GM19023 (cell line): ENCODE results near the gene IRAK1.
A peak's percentile ranks its signal among the peaks of the same experiment; 100 is the strongest.
"Not testable (repeated sequence)": the region's sequence is repeated elsewhere in the genome, so short reads cannot be mapped to it uniquely, and the experiment has no call there.

ENCODE experiments used
- ATAC-seq: cut with Tn5 transposase; IDR thresholded peaks from one replicate; pipeline ENCODE4 v1.9.1; 2021; ENCODE audit warnings: mild to moderate bottlenecking, moderate library complexity; ENCODE audit not compliant: unreplicated experiment

Gene IRAK1

DNA sequence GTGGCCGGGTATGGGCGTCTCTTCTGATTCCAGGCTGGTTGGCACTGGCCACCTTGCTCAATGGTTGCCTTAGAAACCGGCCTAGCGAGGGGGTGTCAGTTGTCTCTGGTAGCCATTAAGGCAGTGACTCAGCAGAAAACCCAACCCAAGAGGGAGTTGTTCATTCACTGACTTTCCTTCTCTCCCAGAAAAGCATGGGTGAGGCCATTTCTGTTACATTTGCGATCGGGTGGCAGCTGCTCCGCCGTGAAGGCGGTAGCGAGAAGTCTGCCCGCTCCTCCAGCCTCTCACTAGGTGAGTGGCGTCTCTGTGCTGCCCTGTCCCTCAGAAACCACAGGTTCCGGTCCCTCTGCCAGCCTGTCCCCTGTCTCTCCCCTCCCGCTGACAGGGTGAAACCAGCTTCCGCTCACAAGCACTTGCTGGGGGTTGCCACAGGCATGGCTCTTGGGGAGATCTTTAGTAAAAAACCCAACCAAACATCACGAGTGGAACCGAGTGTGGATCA, 17.4 kb downstream of the IRAK1 start:
- ATAC-seq = no peak

DNA sequence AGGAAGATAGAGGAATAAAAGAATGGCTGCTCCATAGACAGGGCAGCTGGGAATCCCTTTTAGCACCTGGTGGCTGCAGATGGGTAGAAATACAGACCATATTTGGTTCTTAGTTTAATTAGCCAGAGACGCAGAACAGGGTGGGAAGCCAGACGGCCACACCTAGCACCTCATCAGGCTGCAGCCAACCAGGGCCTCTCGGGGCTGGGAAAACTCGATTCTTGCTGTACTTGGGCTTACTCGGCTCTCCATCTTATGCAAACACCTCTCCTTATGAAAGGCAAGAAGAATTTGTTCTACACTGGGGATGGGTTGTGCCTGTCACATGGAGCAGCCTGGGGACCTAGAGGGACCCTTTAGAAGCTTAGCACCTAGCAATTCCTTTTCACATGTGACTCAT, 19.7 kb downstream of the IRAK1 start:
- ATAC-seq = no peak

DNA sequence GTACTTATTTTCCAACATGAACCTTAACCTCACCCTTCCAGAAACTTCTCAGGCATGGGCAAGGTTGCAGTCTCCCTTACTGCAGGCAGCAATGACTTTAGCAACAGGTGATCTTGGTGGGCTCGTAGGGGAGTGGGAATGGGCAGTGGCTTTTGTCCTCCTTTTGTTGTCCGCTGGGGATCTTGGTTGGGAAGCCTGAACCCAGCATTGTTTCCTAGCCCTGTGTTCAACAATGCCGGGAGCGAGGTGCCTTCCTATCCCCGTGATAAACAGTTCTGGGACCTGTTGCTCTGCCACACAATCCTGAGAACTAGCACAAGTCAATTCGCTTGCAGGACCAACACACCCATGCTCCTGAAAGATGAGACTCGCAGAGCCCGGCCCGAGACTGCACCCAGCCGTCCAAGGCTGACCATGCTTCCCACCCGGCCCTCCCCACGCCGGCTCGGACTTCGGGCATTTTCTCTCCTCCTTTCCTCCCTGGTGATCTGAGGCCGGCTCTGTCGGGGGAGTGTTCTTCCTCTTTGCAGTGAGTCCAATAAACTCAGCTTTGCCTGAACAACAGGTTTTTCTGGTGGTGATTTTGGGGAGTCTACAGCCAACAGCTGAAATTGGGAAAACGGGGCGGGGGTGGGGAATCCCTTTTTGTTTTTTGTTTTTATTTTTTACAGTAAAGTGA, 20.2 kb downstream of the IRAK1 start:
- ATAC-seq = no peak

DNA sequence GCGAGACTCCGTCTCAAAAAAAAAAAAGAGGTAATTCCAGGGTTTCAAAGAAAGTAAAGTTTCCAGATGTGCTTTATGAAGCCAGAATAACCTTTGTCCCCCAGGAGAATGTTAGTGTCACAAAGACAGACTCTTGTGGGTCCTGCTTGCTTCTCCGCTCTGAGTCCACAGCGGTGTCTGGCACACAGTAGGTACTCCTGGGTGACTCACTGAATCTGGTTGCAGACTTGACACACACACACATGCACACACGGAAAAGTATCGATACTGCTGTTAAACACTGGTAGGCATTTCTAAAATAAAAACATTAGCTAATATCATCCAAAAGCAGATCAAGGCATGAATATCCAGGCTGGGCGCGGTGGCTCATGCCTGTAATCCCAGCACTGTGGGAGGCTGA, 24.2 kb downstream of the IRAK1 start:
- no peak for ATAC-seq

DNA sequence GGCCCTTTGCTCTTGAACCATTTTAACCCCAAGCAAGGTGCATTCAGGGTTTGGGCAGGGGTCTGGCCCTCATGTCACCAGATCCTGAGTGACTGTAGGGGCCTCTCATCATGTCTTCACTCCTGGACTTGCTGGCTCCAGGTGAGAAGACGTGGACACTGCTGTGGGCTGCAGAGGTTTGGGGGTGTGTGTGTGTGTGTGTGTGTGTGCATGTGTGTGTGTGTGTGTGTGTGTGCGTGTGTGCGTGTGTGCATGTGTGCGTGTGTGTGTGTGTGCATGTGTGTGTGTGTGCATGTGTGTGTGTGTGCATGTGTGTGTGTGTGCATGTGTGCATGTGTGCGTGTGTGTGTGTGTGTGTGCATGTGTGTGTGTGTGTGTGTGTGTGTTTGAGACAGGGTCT, 25.3 kb downstream of the IRAK1 start:
- ATAC-seq = not testable (repeated sequence)

DNA sequence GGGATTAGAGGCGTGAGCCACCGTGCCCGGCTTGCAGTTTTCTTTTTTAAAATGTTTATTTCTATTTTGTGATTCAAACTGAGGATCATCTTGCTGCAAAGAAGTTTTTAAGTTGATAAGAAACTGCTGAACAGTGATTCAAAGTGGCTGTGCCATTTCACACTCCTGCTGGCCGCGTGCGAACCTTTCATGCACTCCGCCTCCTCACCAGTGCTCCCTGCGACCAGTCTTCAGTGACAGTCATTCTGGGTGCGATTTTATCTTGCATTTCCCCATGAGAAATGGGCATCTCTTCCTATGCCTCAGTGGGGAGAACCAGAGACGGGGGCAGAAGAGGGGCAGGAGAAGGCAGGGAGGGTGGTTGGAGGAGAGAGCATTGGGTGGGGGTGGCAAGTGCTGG, 25.7 kb downstream of the IRAK1 start:
- no peak for ATAC-seq

DNA sequence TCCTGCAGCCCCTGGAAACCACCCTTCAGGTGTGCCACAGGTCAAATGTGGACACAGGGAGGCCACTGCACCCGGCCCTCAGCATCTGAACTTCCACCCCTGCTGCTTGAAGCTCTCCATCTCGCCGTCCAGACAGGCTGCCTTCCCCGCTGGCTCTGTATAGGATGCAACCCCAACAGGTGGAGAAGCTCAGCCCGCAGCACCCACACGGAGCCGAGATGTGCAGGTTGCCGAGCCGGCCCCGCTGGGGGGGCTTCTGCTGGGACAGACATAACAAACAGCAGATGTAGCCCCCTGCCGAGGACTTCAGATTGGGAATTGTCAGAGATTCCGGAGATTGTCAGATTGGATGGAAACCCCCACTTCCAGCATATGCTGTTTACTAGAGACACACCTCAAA, 26.6 kb downstream of the IRAK1 start:
- no peak for ATAC-seq

DNA sequence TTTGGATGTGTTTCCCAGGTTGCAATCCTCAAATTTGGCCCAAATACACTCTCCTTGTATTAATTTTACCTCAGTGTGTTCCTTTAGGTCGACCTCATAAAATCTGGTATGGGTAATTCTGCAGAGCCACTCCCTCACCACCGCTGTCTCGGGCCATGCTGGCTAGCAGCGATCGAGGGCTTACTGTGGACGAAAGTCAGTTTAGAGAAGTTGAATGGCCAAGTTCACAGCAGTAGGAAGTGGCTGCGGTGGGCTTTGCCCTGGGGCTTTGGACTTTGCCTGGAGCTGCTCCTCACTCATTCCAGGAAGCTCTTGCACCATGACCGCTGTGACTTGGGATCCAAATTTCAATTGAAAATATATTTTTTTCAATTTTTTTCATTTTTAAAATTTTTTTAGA, 27.5 kb downstream of the IRAK1 start:
- ATAC-seq = no peak

DNA sequence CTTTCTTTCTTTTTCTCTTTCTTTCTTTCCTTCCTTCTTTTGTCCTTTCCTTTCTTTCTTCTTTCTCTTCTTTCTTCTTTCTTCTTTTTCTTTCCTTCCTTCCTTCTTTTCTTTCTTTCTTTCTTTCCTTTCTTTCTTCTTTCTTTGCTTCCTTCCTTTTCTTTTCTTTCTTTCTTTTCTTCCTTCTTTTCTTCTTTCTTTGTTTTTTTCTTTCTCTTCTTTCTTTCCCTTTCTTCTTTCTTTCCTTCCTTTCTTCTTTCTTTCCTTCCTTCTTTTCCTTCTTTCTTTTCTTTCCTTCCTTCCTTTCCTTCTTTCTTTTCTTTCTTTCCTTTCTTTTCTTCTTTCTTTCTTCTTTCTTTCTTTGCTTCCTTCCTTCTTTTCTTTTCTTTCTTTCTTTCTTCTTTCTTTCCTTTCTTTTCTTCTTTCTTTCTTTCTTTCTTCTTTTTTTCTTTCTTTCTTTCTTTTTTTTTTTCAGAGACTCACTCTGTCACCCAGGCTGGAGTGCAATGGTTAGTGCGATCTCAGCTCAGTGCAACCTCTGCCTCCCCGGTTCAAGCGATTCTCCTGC, 28.6 kb downstream of the IRAK1 start:
- ATAC-seq = no peak

DNA sequence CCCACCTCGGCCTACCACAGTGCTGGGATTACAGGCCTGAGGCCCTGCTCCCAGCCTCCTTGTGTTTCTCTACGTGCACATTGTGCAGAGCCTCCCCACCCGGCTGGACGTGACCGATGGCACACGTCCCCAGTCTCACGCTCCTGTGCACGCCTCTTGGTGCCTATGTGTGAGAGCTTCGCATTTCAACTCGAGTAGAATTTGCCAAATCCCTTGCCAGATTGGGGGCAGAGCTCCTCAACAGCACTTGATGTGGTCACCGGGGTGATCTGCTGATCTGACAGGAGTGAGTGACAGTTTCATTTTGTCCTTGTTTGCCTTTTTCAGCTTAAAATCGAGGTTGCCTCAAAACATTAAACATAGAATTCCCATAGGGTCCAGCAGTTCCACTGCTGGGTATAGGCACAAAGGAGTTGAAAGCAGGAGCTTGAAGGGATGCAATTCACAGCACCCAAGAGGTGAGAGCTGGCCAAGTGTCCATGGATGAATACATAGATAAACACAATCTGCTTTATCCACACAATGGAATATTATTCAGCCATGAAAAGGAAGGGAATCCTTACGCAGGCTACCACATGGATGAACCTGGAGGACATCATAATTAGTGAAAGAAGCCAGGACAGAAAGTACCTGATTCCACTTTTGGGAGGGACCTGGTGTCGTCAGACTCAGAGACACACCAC, 29.6 kb downstream of the IRAK1 start:
- no peak for ATAC-seq

DNA sequence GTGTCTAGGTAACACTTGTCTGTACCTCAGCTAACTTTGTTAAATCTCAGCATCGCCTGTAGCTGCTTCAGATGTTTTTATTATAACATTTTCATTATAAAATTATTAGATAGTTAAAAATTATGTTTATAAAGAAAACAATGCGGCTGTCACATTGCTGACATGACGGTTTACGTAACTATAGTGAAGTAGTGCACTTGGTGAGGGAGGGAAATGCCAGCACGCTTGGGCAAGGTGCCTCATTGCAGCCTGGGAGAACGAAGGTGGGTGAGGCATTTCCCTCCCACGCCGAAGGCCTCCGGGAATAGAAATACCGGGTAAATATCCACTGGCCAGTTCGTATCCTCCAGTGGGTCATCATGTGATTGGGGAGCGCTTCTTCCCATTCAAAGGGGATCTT, 31.2 kb downstream of the IRAK1 start:
- ATAC-seq = no peak

DNA sequence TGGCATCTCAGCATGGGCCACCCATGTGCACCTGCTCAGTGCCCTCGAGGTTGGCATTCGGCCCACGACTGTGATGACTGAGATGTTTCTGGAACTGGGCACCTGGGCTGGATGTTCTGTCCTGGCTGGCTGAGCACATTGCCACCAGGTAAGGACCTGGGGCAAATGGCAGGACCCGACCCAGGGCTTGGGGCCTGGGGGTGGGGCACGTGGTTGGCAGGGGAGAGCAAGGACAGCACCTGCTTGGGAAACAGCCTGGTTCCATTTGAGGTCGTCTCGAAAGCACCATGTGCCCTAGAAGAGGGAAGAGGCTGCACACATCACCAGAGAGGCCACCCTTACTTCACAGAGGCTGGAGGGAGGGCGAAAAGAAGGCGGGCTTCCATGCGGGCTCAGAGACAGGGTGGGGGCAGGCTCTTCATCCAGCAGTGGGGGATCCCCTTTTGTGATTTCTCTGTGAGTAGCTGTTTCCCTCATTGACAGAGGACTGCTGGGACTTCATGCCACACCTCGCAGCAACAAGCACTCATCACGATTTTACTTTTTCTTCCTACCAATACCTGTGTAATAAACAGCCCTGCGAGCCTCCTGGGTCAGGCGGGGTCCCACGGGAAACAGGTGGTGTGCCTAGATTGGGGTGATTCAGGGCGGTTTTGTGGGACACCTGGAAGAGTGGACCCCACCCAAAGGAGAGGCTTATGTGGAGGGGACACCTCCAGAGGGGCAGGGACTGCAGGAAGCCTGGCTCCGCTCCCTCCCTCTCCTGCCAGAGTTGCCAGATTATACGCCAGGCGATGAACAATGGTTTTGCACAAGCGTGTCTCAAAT, 35.1 kb downstream of the IRAK1 start:
- peak; percentile 36 for ATAC-seq

DNA sequence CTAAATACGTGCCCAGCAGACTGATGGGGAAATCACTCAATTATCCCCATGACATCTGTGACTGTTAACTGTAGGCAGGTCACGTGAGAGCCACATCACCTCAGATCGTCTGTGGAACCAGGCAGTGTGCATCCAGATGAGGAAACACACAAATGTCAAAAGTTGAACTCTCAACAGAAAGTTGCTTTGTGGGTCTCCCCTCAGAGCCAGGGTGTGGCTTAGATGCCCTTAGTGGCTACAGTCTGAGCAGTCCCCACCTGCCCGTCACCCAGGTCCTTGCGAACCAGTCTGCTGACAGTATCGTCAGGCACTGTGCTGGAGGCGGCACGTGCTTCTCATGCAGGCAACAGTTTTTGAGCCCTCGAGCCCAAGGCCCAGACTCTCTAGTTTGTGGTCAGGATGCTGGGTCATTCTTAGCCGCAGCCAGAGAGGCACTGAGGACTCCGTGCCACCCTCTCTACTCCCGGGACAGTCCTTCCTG, 36.3 kb downstream of the IRAK1 start:
- ATAC-seq = no peak

DNA sequence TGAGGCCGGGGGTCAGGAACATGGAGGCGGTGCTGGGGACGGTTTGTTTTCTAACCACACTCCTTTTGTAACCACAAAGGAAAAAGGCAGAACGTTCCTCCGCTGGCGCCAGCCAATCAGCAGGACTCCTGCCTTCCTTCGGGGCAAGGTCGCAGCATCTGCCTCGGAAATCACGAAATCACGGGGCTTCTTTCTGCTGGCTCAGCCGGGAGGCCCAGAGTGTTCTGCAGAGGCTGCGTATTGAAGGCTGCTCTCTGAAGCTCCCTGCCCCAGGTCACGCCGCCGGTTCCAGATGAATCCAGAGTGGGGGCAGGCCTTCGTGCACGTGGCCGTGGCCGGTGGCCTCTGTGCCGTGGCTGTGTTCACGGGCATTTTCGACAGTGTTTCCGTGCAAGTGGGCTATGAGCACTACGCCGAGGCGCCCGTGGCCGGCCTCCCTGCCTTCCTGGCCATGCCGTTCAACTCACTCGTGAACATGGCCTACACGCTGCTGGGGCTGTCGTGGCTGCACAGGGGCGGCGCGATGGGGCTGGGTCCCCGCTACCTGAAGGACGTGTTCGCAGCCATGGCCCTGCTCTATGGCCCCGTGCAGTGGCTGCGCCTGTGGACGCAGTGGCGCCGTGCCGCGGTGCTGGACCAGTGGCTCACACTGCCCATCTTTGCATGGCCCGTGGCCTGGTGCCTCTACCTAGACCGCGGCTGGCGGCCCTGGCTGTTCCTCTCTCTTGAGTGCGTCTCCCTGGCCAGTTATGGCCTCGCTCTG, 37.8 kb downstream of the IRAK1 start:
- ATAC-seq = no peak

DNA sequence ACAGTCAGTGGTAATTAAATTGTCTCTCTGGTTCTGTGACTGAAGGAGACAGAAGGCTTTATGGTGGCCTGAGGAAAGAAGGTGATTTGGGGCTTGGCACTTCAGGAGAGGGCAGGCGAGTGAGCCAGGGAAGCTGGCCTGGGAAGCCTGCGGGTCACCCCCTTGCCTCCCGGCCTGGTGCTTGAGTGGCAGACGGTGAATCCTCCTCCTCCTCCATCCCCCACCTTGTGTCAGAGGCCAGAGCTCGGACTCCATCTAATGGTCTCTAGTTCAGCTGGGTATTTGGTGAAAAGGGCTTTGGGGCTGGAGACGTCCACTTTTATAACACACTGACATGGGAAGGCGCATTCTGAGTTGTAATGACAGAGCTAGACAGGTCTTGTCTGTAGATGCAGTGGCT, 38.5 kb downstream of the IRAK1 start:
- ATAC-seq = no peak

DNA sequence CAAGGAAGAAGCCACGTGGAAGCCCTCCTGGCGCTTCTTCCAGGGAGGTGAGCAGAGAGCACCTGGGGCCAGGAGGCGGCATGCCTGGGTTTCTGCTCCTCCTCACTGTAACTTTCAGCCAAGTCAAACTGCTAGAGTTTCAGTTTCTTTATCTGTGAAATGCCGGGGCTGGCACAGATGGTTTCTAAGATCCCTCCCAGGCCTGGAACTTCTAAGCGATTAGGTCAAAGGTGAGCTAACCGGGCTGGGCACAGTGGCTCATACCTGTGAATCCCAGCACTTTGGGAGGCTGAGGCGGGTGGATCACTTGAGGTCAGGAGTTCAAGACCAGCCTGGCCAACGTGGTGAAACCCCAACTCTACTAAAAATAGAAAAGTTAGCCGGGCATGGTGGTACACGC, 39.3 kb downstream of the IRAK1 start:
- ATAC-seq = not testable (repeated sequence)

DNA sequence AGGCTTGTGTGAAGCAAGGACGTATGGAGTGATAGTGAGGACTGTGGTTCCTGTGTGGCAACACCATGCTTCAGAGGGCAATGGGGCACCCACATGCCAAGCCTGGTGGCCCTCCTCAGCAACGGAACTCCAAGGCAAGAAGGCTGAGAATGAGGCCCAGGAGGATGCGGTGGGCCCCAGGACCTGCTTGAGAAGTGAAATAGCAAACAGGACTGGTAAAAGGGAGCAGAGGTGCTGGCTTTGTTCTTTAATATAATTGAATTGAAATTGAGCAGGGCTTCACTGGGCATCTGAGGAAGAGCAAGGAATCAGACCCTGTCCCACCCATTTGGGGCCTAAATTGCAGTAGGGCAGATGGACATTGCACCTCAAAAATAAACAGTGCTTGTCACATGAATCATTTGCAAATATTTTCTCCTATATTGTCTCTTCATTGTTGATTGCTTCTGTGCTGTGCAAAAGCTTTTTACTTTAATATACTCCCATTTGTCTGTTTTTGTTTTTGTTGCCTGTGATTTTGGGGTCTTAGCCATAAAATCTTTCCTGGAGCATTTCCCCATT, 44.9 kb downstream of the IRAK1 start:
- no peak for ATAC-seq

DNA sequence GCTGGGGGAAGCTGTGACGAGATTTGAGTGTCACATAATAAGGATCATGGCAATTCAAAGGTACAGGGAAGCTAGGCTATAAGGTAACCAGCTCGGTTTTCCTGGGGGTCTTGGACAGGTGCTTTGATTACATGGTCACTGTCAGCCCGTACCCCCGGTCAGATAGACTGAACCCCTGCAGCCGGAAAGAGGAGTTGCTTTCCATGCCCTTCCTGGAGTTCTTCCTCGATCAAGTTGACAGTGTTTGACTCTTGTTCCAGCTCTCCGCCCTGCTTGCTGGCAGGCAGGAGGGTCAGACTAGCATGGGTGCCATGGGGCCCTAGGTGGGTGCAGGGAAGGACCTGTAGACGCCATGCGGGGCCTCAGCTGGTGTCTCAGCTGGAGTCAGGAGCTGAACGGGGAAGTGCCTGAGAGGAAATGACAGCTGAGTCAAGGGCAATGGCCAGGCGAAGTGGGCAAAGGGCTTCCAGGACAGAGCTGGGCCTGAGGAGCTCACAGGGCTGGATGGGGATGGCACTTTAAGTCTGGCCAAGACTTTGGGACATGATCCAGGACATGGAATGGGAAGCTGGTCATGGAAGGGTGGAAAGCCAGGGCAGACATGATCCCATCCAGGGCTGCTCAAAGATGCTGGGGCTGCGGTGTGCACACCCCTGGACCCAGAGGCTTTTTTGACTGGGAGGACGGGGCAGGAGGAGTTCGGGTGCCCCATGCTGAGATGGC, 45.5 kb downstream of the IRAK1 start:
- no peak for ATAC-seq

DNA sequence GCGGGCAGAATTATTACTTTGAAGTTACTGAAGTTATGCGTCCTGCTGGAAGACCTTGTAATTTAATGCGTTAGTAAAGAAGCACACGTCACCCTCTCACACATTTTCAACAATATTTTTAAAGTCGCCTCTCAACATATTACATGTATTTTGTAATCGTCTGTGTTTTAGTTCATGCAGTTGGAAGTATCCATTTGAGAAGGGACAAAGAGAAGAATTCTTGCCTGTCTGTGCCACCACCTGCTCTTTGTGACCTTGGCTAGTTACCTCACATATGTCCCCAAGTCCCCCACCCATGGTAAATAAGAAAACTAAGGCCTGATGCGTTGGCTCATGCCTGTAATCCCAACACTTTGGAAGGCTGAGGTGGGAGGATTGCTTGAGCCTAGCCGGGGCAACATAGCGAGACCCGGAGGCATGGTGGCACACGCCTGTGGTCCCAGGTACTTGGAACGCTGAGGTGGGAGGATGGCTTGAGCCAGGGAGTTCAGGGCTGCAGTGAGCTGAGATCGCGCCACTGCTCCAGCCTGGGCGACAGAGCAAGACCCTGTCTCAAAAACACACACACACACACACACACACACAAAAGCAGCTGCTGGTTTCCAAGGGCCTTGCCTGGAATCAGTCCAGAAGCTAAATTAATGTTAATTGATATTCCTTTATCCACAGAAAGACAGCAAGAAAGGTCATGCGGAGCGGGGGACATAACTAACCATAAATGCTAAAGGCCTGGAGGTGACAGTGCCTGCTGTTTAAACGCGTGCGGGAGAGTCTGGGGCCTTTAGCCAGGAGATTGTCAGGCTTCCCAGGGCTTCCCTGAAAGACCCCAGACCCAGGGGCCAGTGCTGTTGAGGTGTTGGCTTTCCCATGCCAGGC, 46.3 kb downstream of the IRAK1 start:
- ATAC-seq = no peak
